K562 (cell line): Measurements from ENCODE around the gene ATG14. TPM values are rescaled to one million over a fixed set of nuclear protein-coding genes. Genes with fewer than 3 reads are reported as not detected.
A peak's percentile ranks its signal among the peaks of the same experiment; 100 is the strongest.

Source experiments
- ATAC-seq: fragments of 200-7000 bp; cut with Tn5 transposase; 3 replicates; pipeline ENCODE4 v1.9.1; 2020; ENCODE audit warnings: moderate library complexity
- Bru-seq: library from RNA; stranded (reverse); fragments of 400-500 nt; gene quantifications from one replicate; lab custom pipeline; 2021; lab: Mats Ljungman, UMichigan
- BruChase-seq, 2 experiments: library from RNA; stranded (reverse); fragments of 400-500 nt; gene quantifications; one replicate each; lab custom pipeline; 2021; lab: Mats Ljungman, UMichigan
- BruUV-seq: library from RNA; stranded (reverse); fragments of 400-500 nt; replicated peaks from 2 replicates; lab custom pipeline; 2021; lab: Mats Ljungman, UMichigan
- CTCF ChIA-PET: fragments of 300-600 bp; formaldehyde crosslinking; extraction: SDS; loops from one replicate; lab custom pipeline; 2021; ENCODE audit warnings: low intra/inter-chr PET ratio; lab: Yijun Ruan, JAX
- POLR2A ChIA-PET: fragments of 300-600, 350-650 bp; sonication (Branson Sonifier 250); formaldehyde crosslinking; extraction: SDS; loops from one replicate; lab custom pipeline; 2021; ENCODE audit warnings: antibody characterized with exemption, inconsistent platforms; lab: Yijun Ruan, JAX
- DNase-seq, 4 experiments: peaks; one replicate each; pipeline versions ENCODE4 v3.0.0 to v3.0.0-alpha.2; 2011 to 2018; ENCODE audit warnings: low spot score in 3 of 4, mixed read lengths in 3 of 4; ENCODE audit errors: extremely low read depth in 1 of 4
- FAIRE-seq: peaks from 2 replicates; lab custom pipeline; 2011; peaks lifted over from hg19 to GRCh38; lab: Jason Lieb, UNC
- H2AFZ ChIP-seq: 2 replicates; pipeline ENCODE4 v1.6.0; 2011; ENCODE audit warnings: low read depth, low read length, control low read depth, inconsistent platforms
- H3K27ac ChIP-seq: fragments of 200-600 bp; 3 replicates; pipeline ENCODE4 v1.8.0; 2011; ENCODE audit warnings: low read depth, mild to moderate bottlenecking, control low read depth, inconsistent platforms, low read length, moderate library complexity, mixed read lengths; ENCODE audit errors: extremely low read depth
- H3K27me3 ChIP-seq, 2 experiments: fragments of 300-600 bp in 1 of 2; 2 replicates in 1 of 2; 3 replicates in 1 of 2; pipeline versions ENCODE4 v1.6.0 to v1.8.0; 2011; ENCODE audit warnings: inconsistent platforms in 2 of 2, low read length in 2 of 2, mild to moderate bottlenecking in 1 of 2, mixed read lengths in 1 of 2, moderate library complexity in 1 of 2; ENCODE audit not compliant: control insufficient read depth in 2 of 2, insufficient read depth in 2 of 2
- H3K36me3 ChIP-seq: fragments of 300-600 bp; 3 replicates; pipeline ENCODE4 v1.8.0; 2011; ENCODE audit warnings: mild to moderate bottlenecking, low read length, inconsistent platforms; ENCODE audit not compliant: control insufficient read depth, insufficient read depth
- H3K4me1 ChIP-seq, 2 experiments: fragments of 200-600 bp in 1 of 2; replicated peaks in 1 of 2; 2 replicates in 1 of 2; 3 replicates in 1 of 2; pipeline versions ENCODE4 v1.5.1 to v1.8.0; 2011; ENCODE audit warnings: inconsistent platforms in 2 of 2, low read length in 2 of 2, mild to moderate bottlenecking in 1 of 2, mixed read lengths in 1 of 2, moderate library complexity in 1 of 2; ENCODE audit not compliant: control insufficient read depth in 2 of 2, insufficient read depth in 2 of 2
- H3K4me2 ChIP-seq: 2 replicates; pipeline ENCODE4 v1.6.1; 2011; ENCODE audit warnings: low read length, control low read depth, inconsistent platforms, mixed read lengths; ENCODE audit not compliant: insufficient read depth
- H3K4me3 ChIP-seq: fragments of 200-600 bp; sonication (generic), shearing (Covaris generic); 2 replicates; pipeline ENCODE4 v1.5.1; 2016; ENCODE audit warnings: control low read depth, inconsistent platforms
- H3K79me2 ChIP-seq: fragments of 200-600 bp; 3 replicates; pipeline ENCODE4 v1.8.0; 2011; ENCODE audit warnings: low read length, inconsistent platforms; ENCODE audit not compliant: control insufficient read depth, insufficient read depth
- H3K9ac ChIP-seq, 2 experiments: 2 replicates each; pipeline versions ENCODE4 v1.6.0 to v1.6.1; 2011; ENCODE audit warnings: low read depth in 2 of 2, low read length in 2 of 2, control low read depth in 1 of 2, inconsistent platforms in 1 of 2, mild to moderate bottlenecking in 1 of 2, mixed read lengths in 1 of 2; ENCODE audit not compliant: insufficient read depth in 1 of 2
- H3K9me1 ChIP-seq: one replicate; pipeline ENCODE4 v1.6.0; 2011; ENCODE audit warnings: inconsistent platforms, mild to moderate bottlenecking, low read length, moderate library complexity; ENCODE audit not compliant: control insufficient read depth, insufficient read depth
- H3K9me3 ChIP-seq: replicated peaks from 2 replicates; pipeline ENCODE4 v1.5.1; 2011; ENCODE audit warnings: low read depth, low read length, inconsistent platforms; ENCODE audit not compliant: control insufficient read depth, insufficient read depth
- H4K20me1 ChIP-seq: replicated peaks from 2 replicates; pipeline ENCODE4 v1.6.1; 2011; ENCODE audit warnings: low read length, inconsistent platforms, mixed read lengths; ENCODE audit not compliant: control insufficient read depth, insufficient read depth
- CBX1 ChIP-seq: sonication (generic); IDR thresholded peaks from 2 replicates; pipeline ENCODE4 v1.6.1; 2016; ENCODE audit warnings: antibody characterized with exemption, low read depth, mild to moderate bottlenecking
- EHMT2 ChIP-seq: fragments of 450-650 bp; IDR thresholded peaks from 2 replicates; pipeline ENCODE4 v1.6.1; 2018; ENCODE audit warnings: antibody characterized with exemption
- ELF1 ChIP-seq: fragments of 200-800 bp; sonication (Bioruptor generic); IDR thresholded peaks from 2 replicates; pipeline ENCODE4 v1.6.1; 2016; ENCODE audit warnings: missing genetic modification characterization, missing compliant biosample characterization
- FOXP1 ChIP-seq: sonication (generic); formaldehyde crosslinking; IDR thresholded peaks from 2 replicates; pipeline ENCODE4 v1.8.0; 2022; ENCODE audit warnings: mild to moderate bottlenecking, missing genetic modification reagents
- GTF2E2 ChIP-seq: fragments of 200-800 bp; sonication (Bioruptor generic); IDR thresholded peaks from 2 replicates; pipeline ENCODE4 v1.6.1; 2016; ENCODE audit warnings: missing genetic modification characterization, missing compliant biosample characterization
- PCBP1 ChIP-seq: fragments of 200-400 bp; formaldehyde crosslinking; IDR thresholded peaks from 2 replicates; pipeline ENCODE4 v1.6.1; 2018; ENCODE audit warnings: mild to moderate bottlenecking, low read depth, low read length; ENCODE audit not compliant: poor library complexity, severe bottlenecking
- RCOR1 ChIP-seq, 2 experiments: IDR thresholded peaks; 2 replicates each; pipeline ENCODE4 v1.6.1; 2012; ENCODE audit warnings: low read depth in 2 of 2, low read length in 2 of 2, borderline replicate concordance in 1 of 2, improper control_type of control experiment in 1 of 2
- YY1 ChIP-seq, 3 experiments: IDR thresholded peaks; 2 replicates each; pipeline ENCODE4 v1.6.1; 2011; ENCODE audit warnings: low read length in 2 of 3, mild to moderate bottlenecking in 2 of 3, moderate library complexity in 2 of 3, borderline replicate concordance in 1 of 3, control low read depth in 1 of 3, low read depth in 1 of 3; ENCODE audit not compliant: insufficient read depth in 3 of 3, insufficient replicate concordance in 2 of 3, control insufficient read depth in 1 of 3, insufficient read length in 1 of 3; ENCODE audit errors: extremely low read depth in 1 of 3
- ZNF280B ChIP-seq: fragments of 250-450 bp; sonication (Bioruptor Pico); IDR thresholded peaks from 2 replicates; pipeline ENCODE4 v1.5.1; 2021; ENCODE audit warnings: mild to moderate bottlenecking
- ZNF311 ChIP-seq: fragments of 250-450 bp; sonication (Bioruptor Pico); IDR thresholded peaks from 2 replicates; pipeline ENCODE4 v1.4.0; 2020; ENCODE audit warnings: mild to moderate bottlenecking, moderate library complexity
- ZSCAN29 ChIP-seq: fragments of 450-650 bp; IDR thresholded peaks from 2 replicates; pipeline ENCODE4 v1.6.1; 2017
- WGBS: fragments of 100-300 bp; shearing (Covaris generic); methylation state at CpG from one replicate; pipeline ENCODE4 v1.1.6; 2016; ENCODE audit warnings: low coverage, mixed read lengths; ENCODE audit not compliant: insufficient coverage; ENCODE audit errors: missing lambda C conversion rate; 5-methylcytosine and 5-hydroxymethylcytosine counted together
- in situ Hi-C: fragments of 300-500 bp; cut with MboI; formaldehyde crosslinking; loops from 4 replicates; pipeline ENCODE4 v1.15.0; 2018; ENCODE audit warnings: inconsistent platforms, mixed read lengths
- intact Hi-C: fragments of 100-400 bp; cut with micrococcal nuclease; formaldehyde crosslinking; loops from 2 replicates; pipeline ENCODE4 v1.14.2; 2022
- long read RNA-seq, 3 experiments: library from polyadenylated mRNA in 2 of 3; library from RNA in 1 of 3; unstranded in 2 of 3; stranded (forward) in 1 of 3; transcript quantifications; one replicate each; pipeline ENCODE4 v2.0.0, GENCODE V29; 2019 to 2022
- polyA minus RNA-seq, 3 experiments: library from RNA; depleted of rRNA, polyadenylated mRNA; stranded (reverse); fragments of >200 nt; gene quantifications; 2 replicates each; pipeline ENCODE4 v1.2.3, GENCODE V29; 2011
- polyA plus RNA-seq, 8 experiments: library from polyadenylated mRNA; depleted of rRNA in 4 of 8; stranded (reverse) in 5 of 8; unstranded in 3 of 8; fragments of >200 nt; fragmentation: Nextera tagmentation in 2 of 8; fragmentation: Illumina TruSeq in 1 of 8; extraction: Ambion mirVana in 2 of 8; extraction: Trizol in 1 of 8; gene quantifications; 2 replicates each; pipeline versions ENCODE4 v1.2.1 to v1.2.3, GENCODE V29; 2011 to 2014; ENCODE audit warnings: inconsistent platforms in 1 of 8, missing spikeins in 1 of 8
- total RNA-seq, 7 experiments: library from RNA; depleted of rRNA in 6 of 7; stranded (reverse); fragments of >200 nt in 6 of 7; fragmentation: Illumina TruSeq in 2 of 7; extraction: Trizol in 2 of 7; gene quantifications; 2 replicates each; pipeline versions ENCODE4 v1.2.1 to v1.2.3, GENCODE V29; 2011 to 2021; ENCODE audit warnings: low replicate concordance in 1 of 7
- TF ChIP-seq, protein P1 (sequence below): fragments of 450-650 bp; formaldehyde crosslinking; IDR thresholded peaks from 2 replicates; pipeline ENCODE4 v1.4.0; 2020; ENCODE audit warnings: mild to moderate bottlenecking, moderate library complexity

Gene ATG14
- total RNA-seq (2011; cell fraction: chromatin; rRNA removed; ENCODE audit: low replicate concordance): 5.2 and 10.8 TPM in 2 replicates
- 2.8 and 3.7 TPM in 2 replicates for total RNA-seq (2011; cell fraction: nucleolus; rRNA removed)
- total RNA-seq (2011; cell fraction: nucleoplasm; rRNA removed): 6.0 and 9.4 TPM in 2 replicates
- total RNA-seq (2014; rRNA removed) (2.8 and 3.8 TPM in 2 replicates), total RNA-seq (2014; rRNA removed; fragmentation: Illumina TruSeq; extraction: Trizol) (3.5 and 4.4 TPM in 2 replicates), total RNA-seq (2015; rRNA removed; fragmentation: Illumina TruSeq; extraction: Trizol) (3.7 and 3.8 TPM in 2 replicates), total RNA-seq (2021) (2.6 and 3.4 TPM in 2 replicates), polyA plus RNA-seq (2011; rRNA removed) (3.1 and 4.1 TPM in 2 replicates), polyA plus RNA-seq (2014; fragmentation: Illumina TruSeq; extraction: Trizol) (3.1 and 3.6 TPM in 2 replicates), polyA plus RNA-seq (2014; fragmentation: Nextera tagmentation; extraction: Ambion mirVana) (under 1 TPM; 0.55 to 0.99 TPM), polyA plus RNA-seq (2014; rRNA removed) (2.6 and 4.2 TPM in 2 replicates), polyA minus RNA-seq (2011; rRNA and poly(A)+ RNA removed) (4.4 and 4.5 TPM in 2 replicates), Bru-seq, nascent RNA (percentile 62 among the genes with signal in this experiment), BruChase-seq, experiment 1, labeled RNA remaining after a 2-hour chase (percentile 65 among the genes with signal in this experiment), BruChase-seq, experiment 2, labeled RNA remaining after a 6-hour chase (percentile 67 among the genes with signal in this experiment)
- polyA plus RNA-seq (2011; cell fraction: cytosol; rRNA removed): 1.3 and 2.0 TPM in 2 replicates
- 6.3 and 6.7 TPM in 2 replicates for polyA plus RNA-seq (2011; cell fraction: nucleus; rRNA removed)
- 2.1 and 2.2 TPM in 2 replicates for polyA plus RNA-seq (2012)
- polyA minus RNA-seq (2011; cell fraction: cytosol; rRNA and poly(A)+ RNA removed): 1.7 and 1.9 TPM in 2 replicates
- polyA minus RNA-seq (2011; cell fraction: nucleus; rRNA and poly(A)+ RNA removed): 3.0 and 3.3 TPM in 2 replicates
- long read RNA-seq, experiment 1, full-length matches to known transcripts: 2 of 19 reads
- long read RNA-seq, experiment 1, partial matches to known transcripts: 2 of 19 reads
- long read RNA-seq, experiment 1, other reads (novel, unspliced or antisense): 15 of 19 reads
- long read RNA-seq, experiment 2, partial matches to known transcripts: 0 of 5 reads
- long read RNA-seq, experiment 2, other reads (novel, unspliced or antisense): 5 of 5 reads
- long read RNA-seq, experiment 3: 0 reads

DNA sequence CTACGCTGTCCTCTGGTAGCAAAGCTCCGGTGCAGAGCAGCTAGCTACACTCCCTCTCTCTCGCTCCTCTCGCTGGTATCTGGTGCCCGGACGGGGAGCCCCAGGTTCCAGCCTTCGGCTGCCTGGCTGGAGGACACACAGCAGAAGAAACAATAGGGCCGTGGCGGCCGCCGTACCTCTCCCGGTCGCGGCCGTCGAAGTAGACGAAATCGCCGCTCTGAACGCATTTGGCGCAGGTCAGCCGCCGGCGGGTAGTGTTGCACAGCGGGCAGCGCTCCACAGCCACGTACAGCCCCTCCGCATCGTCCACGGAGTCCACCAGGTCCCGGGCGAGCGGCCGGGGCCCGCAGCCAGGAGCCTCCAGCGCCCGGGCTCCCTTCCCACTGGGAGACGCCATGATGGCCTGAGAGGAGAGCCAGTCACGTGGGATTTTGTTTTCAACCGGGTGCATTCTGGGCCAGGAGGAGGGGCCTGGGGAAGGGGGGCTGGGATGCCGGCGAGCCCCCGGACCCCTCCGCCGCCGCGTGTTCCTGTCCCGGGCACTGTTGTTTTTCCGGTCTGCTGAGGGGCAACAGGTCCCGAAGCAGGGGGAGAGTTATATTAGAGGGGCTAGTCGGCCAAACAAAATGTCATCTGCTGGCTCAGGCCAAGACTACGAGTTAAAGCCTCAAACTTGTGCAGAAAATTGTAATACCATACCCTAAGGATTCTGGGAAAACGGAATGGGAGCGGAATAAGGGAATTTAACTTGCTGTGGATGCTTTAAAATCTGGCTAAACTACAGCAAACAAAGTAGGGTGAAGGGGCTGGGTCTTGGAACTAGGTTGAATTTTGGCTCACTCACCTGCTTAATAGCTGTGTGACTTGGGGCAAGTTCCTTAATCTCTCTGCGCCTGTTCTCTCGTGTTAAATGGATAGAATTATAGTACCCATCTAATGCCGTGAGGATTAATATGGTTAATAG, at the start of gene ATG14:
ATG14 (minus strand) TSS at position 405 of the 964 bp plus-strand sequence; CDS start at position 397, 8 bp downstream.
- POLR2A ChIA-PET: interaction anchor here (0.6 kb wide), 1 partner anchor 14 kb away, joined by 3 read pairs; no protein-coding TSS in a partner anchor
- DNase-seq (peak; percentile 84 to 92 (median 89)), FAIRE-seq (peak; percentile 69), ATAC-seq (peak; percentile 99)
- H2AFZ ChIP-seq: peak within 1 kb of the TSS; percentile 79
- H4K20me1 ChIP-seq: no peaks in the 10 kb centered on the region
- peak within 1 kb of the TSS; percentile 72 to 98 for H3K9ac ChIP-seq
- CTCF ChIA-PET: no interaction called here
- intact Hi-C loops (no loop called here), in situ Hi-C loops (no loop called here)
- BruUV-seq: TSS peak; percentile 96
- peak within 1 kb of the TSS; percentile 75 for H3K4me2 ChIP-seq
- H3K27ac ChIP-seq: peak within 1 kb of the TSS; percentile 72
- H3K4me3 ChIP-seq: peak within 1 kb of the TSS; percentile 98
- under 1% methylated on average over 35 of the region's 57 CpGs for WGBS
- peaks cover 29% of the 10 kb centered on the region for H3K79me2 ChIP-seq
- no peaks in the 10 kb centered on the region for H3K27me3 ChIP-seq
- H3K4me1 ChIP-seq: peaks cover 3 to 11% of the 10 kb centered on the region in 2 experiments; a peak in 4 of 5 replicates
- no peaks in the 10 kb centered on the region for H3K9me3 ChIP-seq
- no peaks in the 10 kb centered on the region for H3K9me1 ChIP-seq
- no peaks in the 10 kb centered on the region for H3K36me3 ChIP-seq
- TF ChIP-seq ZSCAN29 (no peak), ZNF311 (CRISPR knock-in tag) (no peak), CBX1 (peak; percentile 23; the same call in 1 of the 2 replicates), GTF2E2 (tag) (peak; percentile 66; the same call in 1 of the 2 replicates), FOXP1 (CRISPR knock-in tag) (0 out of 2 replicates have a peak, but pooled peaks have one; percentile 73), YY1 (IDR thresholded peaks at IDR 0.05; ENCODE audit: borderline replicate concordance in 1 of 3, control insufficient read depth in 1 of 3, extremely low read depth in 1 of 3, insufficient read depth in 3 of 3, insufficient read length in 1 of 3, insufficient replicate concordance in 2 of 3, low read depth in 1 of 3, low read length in 2 of 3) (peak; percentile 83 to 98 (median 98)), ZNF280B (CRISPR knock-in tag) (no peak), ELF1 (tag) (0 out of 2 replicates have a peak, but pooled peaks have one; percentile 32), PCBP1 (peak; percentile 58), RCOR1 (IDR thresholded peaks at IDR 0.05; ENCODE audit: borderline replicate concordance in 1 of 2, low read depth in 2 of 2, low read length in 2 of 2) (no peak), EHMT2 (no peak)
- TF ChIP-seq, protein P1, sequence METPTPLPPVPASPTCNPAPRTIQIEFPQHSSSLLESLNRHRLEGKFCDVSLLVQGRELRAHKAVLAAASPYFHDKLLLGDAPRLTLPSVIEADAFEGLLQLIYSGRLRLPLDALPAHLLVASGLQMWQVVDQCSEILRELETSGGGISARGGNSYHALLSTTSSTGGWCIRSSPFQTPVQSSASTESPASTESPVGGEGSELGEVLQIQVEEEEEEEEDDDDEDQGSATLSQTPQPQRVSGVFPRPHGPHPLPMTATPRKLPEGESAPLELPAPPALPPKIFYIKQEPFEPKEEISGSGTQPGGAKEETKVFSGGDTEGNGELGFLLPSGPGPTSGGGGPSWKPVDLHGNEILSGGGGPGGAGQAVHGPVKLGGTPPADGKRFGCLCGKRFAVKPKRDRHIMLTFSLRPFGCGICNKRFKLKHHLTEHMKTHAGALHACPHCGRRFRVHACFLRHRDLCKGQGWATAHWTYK: no peak; the same call in 1 of the 2 replicates
